ENCODE data around the gene FBXW12.

GRCh38 chr3:48407542-48408099 is 35.6 kb downstream of the FBXW12 start:
- TF ChIP-seq, protein P1, sequence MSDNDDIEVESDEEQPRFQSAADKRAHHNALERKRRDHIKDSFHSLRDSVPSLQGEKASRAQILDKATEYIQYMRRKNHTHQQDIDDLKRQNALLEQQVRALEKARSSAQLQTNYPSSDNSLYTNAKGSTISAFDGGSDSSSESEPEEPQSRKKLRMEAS (IDR thresholded peaks at IDR 0.05; ENCODE audit: low read depth), result no peak
- TF ChIP-seq NRF1 (IDR thresholded peaks at IDR 0.05; ENCODE audit: low read depth, low read length), result no peak

Data from SK-N-SH (cell line).